Liver (tissue), 9 donors: ENCODE data around the gene CFAP251. TPM values are rescaled to one million over a fixed set of nuclear protein-coding genes. Genes with fewer than 3 reads are reported as not detected.

ENCODE experiments used
- DNase-seq: peaks from one replicate; pipeline ENCODE4 v3.0.0-alpha.2; 2017; ENCODE audit warnings: low spot score
- H3K27ac ChIP-seq, 2 donors: one replicate each; pipeline ENCODE4 v1.7.0; 2013; ENCODE audit warnings: inconsistent platforms in 2 of 2, low read length in 2 of 2, control low read depth in 1 of 2, low read depth in 1 of 2, mild to moderate bottlenecking in 1 of 2
- H3K27me3 ChIP-seq, 4 donors: one replicate each; pipeline versions ENCODE4 v1.6.1 to v1.7.0; 2013; ENCODE audit warnings: low read length in 3 of 4, inconsistent platforms in 1 of 4, mild to moderate bottlenecking in 1 of 4, moderate library complexity in 1 of 4; ENCODE audit not compliant: control insufficient read depth in 4 of 4, insufficient read depth in 4 of 4
- H3K36me3 ChIP-seq, 4 donors: one replicate each; pipeline versions ENCODE4 v1.6.1 to v1.7.0; 2013; ENCODE audit warnings: low read length in 3 of 4, mild to moderate bottlenecking in 3 of 4, low read depth in 1 of 4, moderate library complexity in 1 of 4; ENCODE audit not compliant: control insufficient read depth in 4 of 4, insufficient read depth in 3 of 4
- H3K4me1 ChIP-seq, 4 donors: one replicate each; pipeline versions ENCODE4 v1.6.1 to v1.7.0; 2013; ENCODE audit warnings: low read length in 3 of 4, mild to moderate bottlenecking in 3 of 4, moderate library complexity in 1 of 4; ENCODE audit not compliant: control insufficient read depth in 4 of 4, insufficient read depth in 4 of 4
- H3K4me3 ChIP-seq, 3 donors: one replicate each; pipeline versions ENCODE4 v1.6.1 to v1.7.0; 2013; ENCODE audit warnings: low read length in 3 of 3, control low read depth in 1 of 3, low read depth in 1 of 3, mild to moderate bottlenecking in 1 of 3
- H3K9ac ChIP-seq, 2 donors: one replicate each; pipeline ENCODE4 v1.7.0; 2013; ENCODE audit warnings: low read length in 2 of 2, mild to moderate bottlenecking in 2 of 2, moderate library complexity in 2 of 2, control low read depth in 1 of 2, low read depth in 1 of 2
- H3K9me3 ChIP-seq, 4 donors: one replicate each; pipeline versions ENCODE4 v1.6.1 to v1.7.0; 2013; ENCODE audit warnings: low read length in 3 of 4; ENCODE audit not compliant: control insufficient read depth in 4 of 4
- EGR1 ChIP-seq, 2 donors: IDR thresholded peaks; 2 replicates each; pipeline ENCODE4 v1.6.1; 2016 to 2018; ENCODE audit warnings: antibody characterized with exemption in 2 of 2, low read depth in 2 of 2
- FOXA1 ChIP-seq: IDR thresholded peaks from 2 replicates; pipeline ENCODE4 v1.6.1; 2016; ENCODE audit warnings: antibody characterized with exemption
- HNF4A ChIP-seq, 2 donors: conservative IDR thresholded peaks; 2 replicates each; pipeline ENCODE4 v1.6.1; 2016; ENCODE audit warnings: antibody characterized with exemption in 2 of 2, mild to moderate bottlenecking in 2 of 2
- HNF4G ChIP-seq: IDR thresholded peaks from 2 replicates; pipeline ENCODE4 v1.6.1; 2016; ENCODE audit warnings: antibody characterized with exemption
- JUND ChIP-seq, 2 donors: IDR thresholded peaks; 2 replicates each; pipeline ENCODE4 v1.6.1; 2016; ENCODE audit warnings: antibody characterized with exemption in 2 of 2
- NR2F2 ChIP-seq: IDR thresholded peaks from 2 replicates; pipeline ENCODE4 v1.6.1; 2016; ENCODE audit warnings: antibody characterized with exemption
- SP1 ChIP-seq: IDR thresholded peaks from 2 replicates; pipeline ENCODE4 v1.6.1; 2018; ENCODE audit warnings: antibody characterized with exemption, mild to moderate bottlenecking
- TAF1 ChIP-seq: conservative IDR thresholded peaks from 2 replicates; pipeline ENCODE4 v1.6.1; 2016; ENCODE audit warnings: antibody characterized with exemption, mild to moderate bottlenecking
- YY1 ChIP-seq: IDR thresholded peaks from 2 replicates; pipeline ENCODE4 v1.6.1; 2016; ENCODE audit warnings: antibody characterized with exemption, mild to moderate bottlenecking
- WGBS: extraction: QIAGEN DNeasy Blood & Tissue Kit; methylation state at CpG from one replicate; pipeline ENCODE4 v1.1.7; 2013; 5-methylcytosine and 5-hydroxymethylcytosine counted together
- polyA plus RNA-seq, 2 donors: library from polyadenylated mRNA; stranded (reverse) in 1 of 2; unstranded in 1 of 2; fragments of 200-250 nt in 1 of 2; fragments of >200 nt in 1 of 2; fragmentation: Nextera tagmentation in 1 of 2; extraction: Ambion mirVana in 1 of 2; gene quantifications; one replicate each; pipeline versions ENCODE4 v1.2.1 to v1.2.3, GENCODE V29; 2013 to 2015
- total RNA-seq, 2 donors: library from RNA; depleted of rRNA; stranded (reverse); fragments of >200 nt; gene quantifications; one replicate each; pipeline ENCODE4 v1.2.3, GENCODE V29; 2014
- TF ChIP-seq, protein P1 (sequence below): IDR thresholded peaks from 2 replicates; pipeline ENCODE4 v1.6.1; 2016; ENCODE audit warnings: antibody characterized with exemption, mild to moderate bottlenecking
- TF ChIP-seq, protein P2 (sequence below): IDR thresholded peaks from 2 replicates; pipeline ENCODE4 v1.6.1; 2016; ENCODE audit warnings: antibody characterized with exemption
- TF ChIP-seq, protein P3 (sequence below): IDR thresholded peaks from 2 replicates; pipeline ENCODE4 v1.6.1; 2016; ENCODE audit warnings: antibody characterized with exemption
- donor health status: healthy.
- donor health status: healthy.
- donor health status: healthy.
- donor health status: healthy.
- donor health status: healthy.

Gene CFAP251
- total and polyA plus RNA-seq, 4 donors = 1.6 to 4.0 (median 2.0) TPM

DNA sequence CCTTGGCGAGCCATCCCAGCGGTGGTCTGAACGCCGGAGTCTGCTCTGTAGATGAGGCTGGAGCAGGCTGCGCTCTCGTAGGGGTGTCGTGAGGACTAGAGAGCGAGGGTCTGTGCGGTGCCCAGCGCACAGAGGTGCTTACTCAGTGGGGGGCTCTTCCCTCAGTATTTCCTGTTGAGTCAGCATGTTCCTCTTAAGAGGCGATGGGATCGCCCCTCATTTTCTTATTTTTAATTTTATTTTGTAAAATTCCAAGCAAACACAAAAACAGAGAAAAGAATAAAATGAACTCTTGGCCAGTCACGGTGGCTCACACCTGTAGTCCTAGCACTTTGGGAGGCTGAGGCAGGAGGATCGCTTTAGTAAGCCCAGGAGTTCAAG lies 62.5 kb downstream of the CFAP251 start:
- WGBS = 87% methylated on average over 14 of the region's 14 CpGs
- TF ChIP-seq YY1 (no peak), HNF4A (conservative IDR thresholded peaks at IDR 0.05) (no peak), FOXA1 (no peak), JUND (IDR thresholded peaks at IDR 0.05) (no peak), EGR1 (IDR thresholded peaks at IDR 0.05; ENCODE audit: low read depth in 2 of 2) (no peak)
- TF ChIP-seq, protein P1, sequence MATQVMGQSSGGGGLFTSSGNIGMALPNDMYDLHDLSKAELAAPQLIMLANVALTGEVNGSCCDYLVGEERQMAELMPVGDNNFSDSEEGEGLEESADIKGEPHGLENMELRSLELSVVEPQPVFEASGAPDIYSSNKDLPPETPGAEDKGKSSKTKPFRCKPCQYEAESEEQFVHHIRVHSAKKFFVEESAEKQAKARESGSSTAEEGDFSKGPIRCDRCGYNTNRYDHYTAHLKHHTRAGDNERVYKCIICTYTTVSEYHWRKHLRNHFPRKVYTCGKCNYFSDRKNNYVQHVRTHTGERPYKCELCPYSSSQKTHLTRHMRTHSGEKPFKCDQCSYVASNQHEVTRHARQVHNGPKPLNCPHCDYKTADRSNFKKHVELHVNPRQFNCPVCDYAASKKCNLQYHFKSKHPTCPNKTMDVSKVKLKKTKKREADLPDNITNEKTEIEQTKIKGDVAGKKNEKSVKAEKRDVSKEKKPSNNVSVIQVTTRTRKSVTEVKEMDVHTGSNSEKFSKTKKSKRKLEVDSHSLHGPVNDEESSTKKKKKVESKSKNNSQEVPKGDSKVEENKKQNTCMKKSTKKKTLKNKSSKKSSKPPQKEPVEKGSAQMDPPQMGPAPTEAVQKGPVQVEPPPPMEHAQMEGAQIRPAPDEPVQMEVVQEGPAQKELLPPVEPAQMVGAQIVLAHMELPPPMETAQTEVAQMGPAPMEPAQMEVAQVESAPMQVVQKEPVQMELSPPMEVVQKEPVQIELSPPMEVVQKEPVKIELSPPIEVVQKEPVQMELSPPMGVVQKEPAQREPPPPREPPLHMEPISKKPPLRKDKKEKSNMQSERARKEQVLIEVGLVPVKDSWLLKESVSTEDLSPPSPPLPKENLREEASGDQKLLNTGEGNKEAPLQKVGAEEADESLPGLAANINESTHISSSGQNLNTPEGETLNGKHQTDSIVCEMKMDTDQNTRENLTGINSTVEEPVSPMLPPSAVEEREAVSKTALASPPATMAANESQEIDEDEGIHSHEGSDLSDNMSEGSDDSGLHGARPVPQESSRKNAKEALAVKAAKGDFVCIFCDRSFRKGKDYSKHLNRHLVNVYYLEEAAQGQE = no peak
- TF ChIP-seq, protein P2, sequence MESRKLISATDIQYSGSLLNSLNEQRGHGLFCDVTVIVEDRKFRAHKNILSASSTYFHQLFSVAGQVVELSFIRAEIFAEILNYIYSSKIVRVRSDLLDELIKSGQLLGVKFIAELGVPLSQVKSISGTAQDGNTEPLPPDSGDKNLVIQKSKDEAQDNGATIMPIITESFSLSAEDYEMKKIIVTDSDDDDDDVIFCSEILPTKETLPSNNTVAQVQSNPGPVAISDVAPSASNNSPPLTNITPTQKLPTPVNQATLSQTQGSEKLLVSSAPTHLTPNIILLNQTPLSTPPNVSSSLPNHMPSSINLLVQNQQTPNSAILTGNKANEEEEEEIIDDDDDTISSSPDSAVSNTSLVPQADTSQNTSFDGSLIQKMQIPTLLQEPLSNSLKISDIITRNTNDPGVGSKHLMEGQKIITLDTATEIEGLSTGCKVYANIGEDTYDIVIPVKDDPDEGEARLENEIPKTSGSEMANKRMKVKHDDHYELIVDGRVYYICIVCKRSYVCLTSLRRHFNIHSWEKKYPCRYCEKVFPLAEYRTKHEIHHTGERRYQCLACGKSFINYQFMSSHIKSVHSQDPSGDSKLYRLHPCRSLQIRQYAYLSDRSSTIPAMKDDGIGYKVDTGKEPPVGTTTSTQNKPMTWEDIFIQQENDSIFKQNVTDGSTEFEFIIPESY = no peak
- H3K27ac ChIP-seq = no peak overlapping the region
- no peaks in the 10 kb centered on the region for H3K4me1 ChIP-seq
- no peak overlapping the region for H3K9ac ChIP-seq
- no peak overlapping the region for H3K4me3 ChIP-seq
- DNase-seq = no peak
- no peaks in the 10 kb centered on the region for H3K9me3 ChIP-seq
- no peaks in the 10 kb centered on the region for H3K27me3 ChIP-seq
- H3K36me3 ChIP-seq = no peaks in the 10 kb centered on the region

DNA sequence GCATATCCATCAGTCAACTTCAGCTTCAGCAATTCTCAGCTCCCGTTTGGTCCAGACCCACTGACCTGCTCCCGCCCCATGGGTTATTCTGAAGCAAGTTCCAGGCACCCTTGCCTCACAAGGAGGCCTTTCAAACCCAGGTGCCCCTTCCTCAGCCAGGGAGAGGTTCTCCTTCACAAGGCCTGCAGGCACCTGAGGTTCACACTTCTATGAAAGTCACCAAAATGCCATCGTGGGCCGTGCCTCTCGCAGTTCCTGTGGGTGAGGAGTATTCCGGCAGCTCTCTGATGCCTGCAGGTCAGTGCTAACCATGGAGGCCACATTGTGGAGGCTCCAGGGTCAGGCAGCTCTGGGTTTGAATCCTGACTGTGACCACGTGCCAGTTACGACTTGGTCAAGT lies 63.1 kb downstream of the CFAP251 start:
- WGBS = 88% methylated on average over 8 of the region's 8 CpGs
- no peaks in the 10 kb centered on the region for H3K36me3 ChIP-seq
- TF ChIP-seq, protein P3, sequence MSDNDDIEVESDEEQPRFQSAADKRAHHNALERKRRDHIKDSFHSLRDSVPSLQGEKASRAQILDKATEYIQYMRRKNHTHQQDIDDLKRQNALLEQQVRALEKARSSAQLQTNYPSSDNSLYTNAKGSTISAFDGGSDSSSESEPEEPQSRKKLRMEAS = no peak
- no peak for TF ChIP-seq NR2F2
- no peak for TF ChIP-seq HNF4G
- TF ChIP-seq YY1 = no peak
- TF ChIP-seq FOXA1 = no peak
- no peak for TF ChIP-seq SP1
- TF ChIP-seq, protein P2 = no peak
- TF ChIP-seq TAF1 = no peak
- no peak for TF ChIP-seq HNF4A (conservative IDR thresholded peaks at IDR 0.05)
- H3K4me1 ChIP-seq = no peaks in the 10 kb centered on the region
- no peak overlapping the region for H3K27ac ChIP-seq
- no peak overlapping the region for H3K4me3 ChIP-seq
- no peak overlapping the region for H3K9ac ChIP-seq
- H3K27me3 ChIP-seq = no peaks in the 10 kb centered on the region
- no peak for DNase-seq
- no peaks in the 10 kb centered on the region for H3K9me3 ChIP-seq
